Suprapubic skin (tissue), 3 donors: ENCODE results near the gene MAPKAPK2.

Source experiments
- CTCF ChIP-seq, 2 donors: fragments of 200-600 bp in 1 of 2; fragments of 450-650 bp in 1 of 2; sonication (generic) in 1 of 2; IDR thresholded peaks; one replicate each; pipeline ENCODE4 v1.5.1; 2016 to 2019; ENCODE audit warnings: antibody characterized with exemption in 2 of 2, mild to moderate bottlenecking in 1 of 2, moderate library complexity in 1 of 2
- EP300 ChIP-seq: sonication (generic); formaldehyde crosslinking; IDR thresholded peaks from one replicate; pipeline ENCODE4 v1.6.1; 2017; ENCODE audit warnings: antibody characterized with exemption

- TF ChIP-seq CTCF (IDR thresholded peaks at IDR 0.05) (no peak), EP300 (no peak)
These were observed 12.3 kb downstream of the MAPKAPK2 start for GRCh38 chr1:206696812-206697585.
